Measurements from ENCODE around the gene PATE1.

DNA sequence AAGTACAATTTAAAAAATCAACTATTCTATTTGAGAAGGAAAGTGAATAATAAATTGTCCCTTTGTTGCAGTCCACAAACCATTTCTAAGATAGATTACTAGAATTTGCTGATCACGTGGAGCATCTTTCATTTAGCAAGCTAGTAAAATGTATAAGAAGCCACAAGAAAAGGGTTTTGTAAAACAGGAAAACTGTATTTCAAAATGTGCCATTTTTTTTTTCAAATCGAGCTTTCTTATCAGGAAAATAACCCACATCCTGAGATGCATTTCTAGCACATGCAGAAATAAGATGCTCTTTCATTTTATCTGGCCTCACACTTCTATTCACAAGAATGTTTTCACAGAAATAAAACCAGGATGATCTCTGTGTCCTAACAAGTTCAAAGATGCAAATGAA, 38.6 kb downstream of the PATE1 start:
- TF ChIP-seq EZH2 (IDR thresholded peaks at IDR 0.05; ENCODE audit: low read length), result no peak
- TF ChIP-seq, protein P1, sequence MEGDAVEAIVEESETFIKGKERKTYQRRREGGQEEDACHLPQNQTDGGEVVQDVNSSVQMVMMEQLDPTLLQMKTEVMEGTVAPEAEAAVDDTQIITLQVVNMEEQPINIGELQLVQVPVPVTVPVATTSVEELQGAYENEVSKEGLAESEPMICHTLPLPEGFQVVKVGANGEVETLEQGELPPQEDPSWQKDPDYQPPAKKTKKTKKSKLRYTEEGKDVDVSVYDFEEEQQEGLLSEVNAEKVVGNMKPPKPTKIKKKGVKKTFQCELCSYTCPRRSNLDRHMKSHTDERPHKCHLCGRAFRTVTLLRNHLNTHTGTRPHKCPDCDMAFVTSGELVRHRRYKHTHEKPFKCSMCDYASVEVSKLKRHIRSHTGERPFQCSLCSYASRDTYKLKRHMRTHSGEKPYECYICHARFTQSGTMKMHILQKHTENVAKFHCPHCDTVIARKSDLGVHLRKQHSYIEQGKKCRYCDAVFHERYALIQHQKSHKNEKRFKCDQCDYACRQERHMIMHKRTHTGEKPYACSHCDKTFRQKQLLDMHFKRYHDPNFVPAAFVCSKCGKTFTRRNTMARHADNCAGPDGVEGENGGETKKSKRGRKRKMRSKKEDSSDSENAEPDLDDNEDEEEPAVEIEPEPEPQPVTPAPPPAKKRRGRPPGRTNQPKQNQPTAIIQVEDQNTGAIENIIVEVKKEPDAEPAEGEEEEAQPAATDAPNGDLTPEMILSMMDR (optimal IDR thresholded peaks at IDR 0.05 in 1 of 3, IDR thresholded peaks at IDR 0.05 in 1 of 3, conservative IDR thresholded peaks at IDR 0.05 in 1 of 3; ENCODE audit: extremely low read depth in 1 of 3, insufficient read depth in 2 of 3, low read length in 3 of 3), result no peak
